ENCODE data around the gene CCBE1. TPM values are rescaled to one million over a fixed set of nuclear protein-coding genes. Genes with fewer than 3 reads are reported as not detected.

CCBE1 gene
- total and polyA plus RNA-seq, 4 donors: 0.99 to 2.7 (median 1.9) TPM

GRCh38 chr18:59547581-59548182 lies 149.5 kb downstream of the CCBE1 start:
- Histone ChIP-seq H3K27ac (ENCODE audit: low read depth, low read length) (no peak overlapping the region), H3K27me3 (ENCODE audit: control insufficient read depth, insufficient read depth, low read length) (no peaks in the 10 kb centered on the region), H3K4me3 (ENCODE audit: low read depth, low read length) (no peak overlapping the region), H3K4me1 (ENCODE audit: control insufficient read depth, insufficient read depth, low read length) (no peaks in the 10 kb centered on the region), H3K36me3 (ENCODE audit: control insufficient read depth, insufficient read depth, low read length) (no peaks in the 10 kb centered on the region), H3K9me3 (ENCODE audit: control insufficient read depth, insufficient read depth, low read length) (no peaks in the 10 kb centered on the region)
- WGBS (ENCODE audit: insufficient coverage): 47% methylated on average over 8 of the region's 11 CpGs
- peak in 1 of 6 donors; percentile 27 for DNase-seq (ENCODE audit: low read depth in 4 of 6, low spot score in 6 of 6)

GRCh38 chr18:59546188-59546587 lies 151.0 kb downstream of the CCBE1 start:
- Histone ChIP-seq H3K4me1 (ENCODE audit: control insufficient read depth, insufficient read depth, low read length) (no peaks in the 10 kb centered on the region), H3K27me3 (ENCODE audit: control insufficient read depth, insufficient read depth, low read length) (no peaks in the 10 kb centered on the region), H3K9me3 (ENCODE audit: control insufficient read depth, insufficient read depth, low read length) (no peaks in the 10 kb centered on the region), H3K4me3 (ENCODE audit: low read depth, low read length) (no peak overlapping the region), H3K27ac (ENCODE audit: low read depth, low read length) (no peak overlapping the region), H3K36me3 (ENCODE audit: control insufficient read depth, insufficient read depth, low read length) (no peaks in the 10 kb centered on the region)
- no peak for DNase-seq (ENCODE audit: low read depth in 4 of 6, low spot score in 6 of 6)
- 90% methylated on average over 2 of the region's 3 CpGs for WGBS (ENCODE audit: insufficient coverage)

DNA sequence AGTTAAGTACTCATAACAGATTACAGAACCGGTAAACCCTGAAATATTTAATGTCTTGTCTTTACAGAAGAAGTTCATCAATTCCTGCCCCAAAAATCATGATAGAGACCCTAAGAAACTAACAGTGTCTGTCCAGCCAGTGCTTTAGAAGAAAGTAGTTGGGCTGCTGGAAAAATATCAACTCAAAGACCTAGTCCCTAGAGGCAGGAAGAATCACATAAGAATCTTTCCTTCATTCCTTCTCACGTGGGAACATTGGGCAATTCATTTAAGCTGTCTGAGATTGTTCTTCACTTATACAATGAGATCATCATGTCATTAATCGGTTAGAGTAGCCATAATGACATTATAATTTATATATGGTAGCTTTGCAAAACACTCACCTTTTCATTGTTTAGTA lies 156.4 kb downstream of the CCBE1 start:
- H3K9me3 ChIP-seq (ENCODE audit: control insufficient read depth, insufficient read depth, low read length): no peaks in the 10 kb centered on the region
- WGBS (ENCODE audit: insufficient coverage): no CpG with 5 or more reads among the region's 3 CpGs
- H3K4me3 ChIP-seq (ENCODE audit: low read depth, low read length): no peak overlapping the region
- no peak for DNase-seq (ENCODE audit: low read depth in 4 of 6, low spot score in 6 of 6)
- no peaks in the 10 kb centered on the region for H3K27me3 ChIP-seq (ENCODE audit: control insufficient read depth, insufficient read depth, low read length)
- no peaks in the 10 kb centered on the region for H3K4me1 ChIP-seq (ENCODE audit: control insufficient read depth, insufficient read depth, low read length)
- H3K36me3 ChIP-seq (ENCODE audit: control insufficient read depth, insufficient read depth, low read length): no peaks in the 10 kb centered on the region
- H3K27ac ChIP-seq (ENCODE audit: low read depth, low read length): no peak overlapping the region

DNA sequence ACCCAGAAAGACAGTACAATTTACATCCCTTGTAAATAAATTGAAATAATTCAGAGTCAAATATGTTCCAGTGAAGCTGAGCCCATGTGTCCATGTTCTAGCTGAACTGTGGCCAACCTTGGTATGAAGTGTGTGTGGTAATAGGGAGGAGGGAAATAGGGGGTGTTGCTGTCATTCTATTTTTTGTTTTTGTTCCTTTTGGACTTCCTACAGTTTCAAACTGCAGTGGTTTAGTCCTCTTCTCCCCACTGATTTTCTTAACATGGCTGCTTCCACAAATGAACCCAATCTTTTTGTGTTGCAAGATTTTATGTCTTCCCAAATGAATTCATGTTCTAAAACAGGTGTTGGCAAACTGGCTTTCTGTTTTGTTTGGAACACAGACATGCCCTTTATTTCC lies 156.9 kb downstream of the CCBE1 start:
- Histone ChIP-seq H3K4me3 (ENCODE audit: low read depth, low read length) (no peak overlapping the region), H3K27ac (ENCODE audit: low read depth, low read length) (no peak overlapping the region), H3K9me3 (ENCODE audit: control insufficient read depth, insufficient read depth, low read length) (no peaks in the 10 kb centered on the region), H3K4me1 (ENCODE audit: control insufficient read depth, insufficient read depth, low read length) (no peaks in the 10 kb centered on the region), H3K27me3 (ENCODE audit: control insufficient read depth, insufficient read depth, low read length) (no peaks in the 10 kb centered on the region), H3K36me3 (ENCODE audit: control insufficient read depth, insufficient read depth, low read length) (no peaks in the 10 kb centered on the region)
- DNase-seq (ENCODE audit: low read depth in 4 of 6, low spot score in 6 of 6): no peak

DNA sequence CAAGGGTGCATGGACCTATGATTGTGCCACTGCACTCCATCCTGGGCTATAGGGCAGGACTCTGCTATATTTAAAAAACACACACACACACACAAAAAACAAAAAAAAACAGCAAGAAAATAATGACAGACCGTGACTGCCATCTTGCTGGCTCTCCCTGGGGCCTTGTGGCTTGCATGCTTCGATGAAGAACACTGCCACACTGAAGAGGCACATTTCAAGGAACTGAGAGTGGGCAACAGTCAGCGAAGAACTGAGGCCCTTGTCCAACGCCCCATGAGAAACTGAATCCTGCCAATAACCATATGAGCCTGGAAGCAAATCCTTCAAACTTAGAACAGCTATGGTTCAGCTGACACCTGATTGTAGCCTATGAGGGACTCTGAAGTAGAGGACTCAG lies 158.1 kb downstream of the CCBE1 start:
- H3K9me3 ChIP-seq (ENCODE audit: control insufficient read depth, insufficient read depth, low read length): no peaks in the 10 kb centered on the region

GRCh38 chr18:59537579-59537978 lies 159.6 kb downstream of the CCBE1 start:
- Histone ChIP-seq H3K27me3 (ENCODE audit: control insufficient read depth, insufficient read depth, low read length) (no peaks in the 10 kb centered on the region), H3K27ac (ENCODE audit: low read depth, low read length) (no peak overlapping the region), H3K36me3 (ENCODE audit: control insufficient read depth, insufficient read depth, low read length) (no peaks in the 10 kb centered on the region), H3K4me1 (ENCODE audit: control insufficient read depth, insufficient read depth, low read length) (no peaks in the 10 kb centered on the region), H3K9me3 (ENCODE audit: control insufficient read depth, insufficient read depth, low read length) (no peaks in the 10 kb centered on the region), H3K4me3 (ENCODE audit: low read depth, low read length) (no peak overlapping the region)
- DNase-seq (ENCODE audit: low read depth in 4 of 6, low spot score in 6 of 6): no peak
- no CpG with 5 or more reads among the region's 3 CpGs for WGBS (ENCODE audit: insufficient coverage)

More for the DNA sequence above, 158.1 kb downstream of the CCBE1 start:
- H3K4me3 ChIP-seq (ENCODE audit: low read depth, low read length): no peak overlapping the region
- no peaks in the 10 kb centered on the region for H3K27me3 ChIP-seq (ENCODE audit: control insufficient read depth, insufficient read depth, low read length)
- no peaks in the 10 kb centered on the region for H3K36me3 ChIP-seq (ENCODE audit: control insufficient read depth, insufficient read depth, low read length)
- no peak overlapping the region for H3K27ac ChIP-seq (ENCODE audit: low read depth, low read length)
- WGBS (ENCODE audit: insufficient coverage): 97% methylated on average over 4 of the region's 4 CpGs
- no peaks in the 10 kb centered on the region for H3K4me1 ChIP-seq (ENCODE audit: control insufficient read depth, insufficient read depth, low read length)
- no peak for DNase-seq (ENCODE audit: low read depth in 4 of 6, low spot score in 6 of 6)

GRCh38 chr18:59536166-59536565 lies 161.1 kb downstream of the CCBE1 start:
- DNase-seq (ENCODE audit: low read depth in 4 of 6, low spot score in 6 of 6): peak in 1 of 6 donors; percentile 31

DNA sequence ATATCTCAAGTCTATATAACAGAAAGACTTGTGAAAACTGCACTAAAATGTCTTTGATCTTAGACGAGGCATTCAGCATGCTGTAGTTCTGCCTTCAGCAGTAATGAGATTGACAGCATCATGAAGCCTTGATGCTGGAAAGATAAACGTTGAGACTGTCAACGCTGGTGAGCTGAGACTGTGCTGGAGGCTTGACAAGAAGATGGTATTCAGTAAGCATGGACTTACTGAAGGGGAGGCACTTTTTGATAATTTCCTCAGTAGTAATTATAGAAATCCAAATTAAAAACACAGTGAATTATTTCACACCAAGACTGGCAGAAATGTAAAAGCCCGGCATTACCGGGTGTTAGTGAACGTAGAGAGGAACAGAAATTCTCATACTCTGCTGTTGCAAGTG lies 162.2 kb downstream of the CCBE1 start:
- Histone ChIP-seq H3K27ac (ENCODE audit: low read depth, low read length) (no peak overlapping the region), H3K4me1 (ENCODE audit: control insufficient read depth, insufficient read depth, low read length) (no peaks in the 10 kb centered on the region), H3K9me3 (ENCODE audit: control insufficient read depth, insufficient read depth, low read length) (no peaks in the 10 kb centered on the region), H3K27me3 (ENCODE audit: control insufficient read depth, insufficient read depth, low read length) (no peaks in the 10 kb centered on the region), H3K4me3 (ENCODE audit: low read depth, low read length) (no peak overlapping the region), H3K36me3 (ENCODE audit: control insufficient read depth, insufficient read depth, low read length) (no peaks in the 10 kb centered on the region)
- WGBS (ENCODE audit: insufficient coverage): 45% methylated on average over 3 of the region's 6 CpGs
- peak in 1 of 6 donors; percentile 83 for DNase-seq (ENCODE audit: low read depth in 4 of 6, low spot score in 6 of 6)

More at GRCh38 chr18:59536166-59536565, 161.1 kb downstream of the CCBE1 start:
- Histone ChIP-seq H3K27ac (ENCODE audit: low read depth, low read length) (no peak overlapping the region), H3K9me3 (ENCODE audit: control insufficient read depth, insufficient read depth, low read length) (no peaks in the 10 kb centered on the region), H3K27me3 (ENCODE audit: control insufficient read depth, insufficient read depth, low read length) (no peaks in the 10 kb centered on the region), H3K4me1 (ENCODE audit: control insufficient read depth, insufficient read depth, low read length) (no peaks in the 10 kb centered on the region), H3K36me3 (ENCODE audit: control insufficient read depth, insufficient read depth, low read length) (no peaks in the 10 kb centered on the region), H3K4me3 (ENCODE audit: low read depth, low read length) (no peak overlapping the region)
- 87% methylated on average over 5 of the region's 8 CpGs for WGBS (ENCODE audit: insufficient coverage)

- Histone ChIP-seq H3K4me3 (ENCODE audit: low read depth, low read length) (no peak overlapping the region), H3K9me3 (ENCODE audit: control insufficient read depth, insufficient read depth, low read length) (no peaks in the 10 kb centered on the region), H3K27me3 (ENCODE audit: control insufficient read depth, insufficient read depth, low read length) (no peaks in the 10 kb centered on the region), H3K4me1 (ENCODE audit: control insufficient read depth, insufficient read depth, low read length) (no peaks in the 10 kb centered on the region), H3K36me3 (ENCODE audit: control insufficient read depth, insufficient read depth, low read length) (no peaks in the 10 kb centered on the region), H3K27ac (ENCODE audit: low read depth, low read length) (no peak overlapping the region)
- DNase-seq (ENCODE audit: low read depth in 4 of 6, low spot score in 6 of 6): no peak
- 92% methylated on average over 8 of the region's 8 CpGs for WGBS (ENCODE audit: insufficient coverage)
These were observed 168.4 kb downstream of the CCBE1 start for GRCh38 chr18:59528866-59529265.

GRCh38 chr18:59520562-59521355 lies 176.5 kb downstream of the CCBE1 start:
- peak in 1 of 6 donors; percentile 31 for DNase-seq (ENCODE audit: low read depth in 4 of 6, low spot score in 6 of 6)
- H3K36me3 ChIP-seq (ENCODE audit: control insufficient read depth, insufficient read depth, low read length): no peaks in the 10 kb centered on the region
- no CpG with 5 or more reads among the region's 4 CpGs for WGBS (ENCODE audit: insufficient coverage)
- no peak overlapping the region for H3K27ac ChIP-seq (ENCODE audit: low read depth, low read length)
- H3K4me1 ChIP-seq (ENCODE audit: control insufficient read depth, insufficient read depth, low read length): no peaks in the 10 kb centered on the region
- no peaks in the 10 kb centered on the region for H3K9me3 ChIP-seq (ENCODE audit: control insufficient read depth, insufficient read depth, low read length)
- H3K27me3 ChIP-seq (ENCODE audit: control insufficient read depth, insufficient read depth, low read length): peaks cover 2% of the 10 kb centered on the region
- H3K4me3 ChIP-seq (ENCODE audit: low read depth, low read length): no peak overlapping the region
